GM12874 (cell line): ENCODE data around the gene PRPH2.

ENCODE experiments used
- TF ChIP-seq, protein P1 (sequence below): IDR thresholded peaks from 2 replicates; pipeline ENCODE4 v1.5.1; 2011; ENCODE audit warnings: low read depth, mild to moderate bottlenecking, control low read depth, low read length, moderate library complexity; ENCODE audit not compliant: insufficient read depth

Gene PRPH2

GRCh38 chr6:42720739-42721138, 1.7 kb downstream of the PRPH2 start:
- TF ChIP-seq, protein P1, sequence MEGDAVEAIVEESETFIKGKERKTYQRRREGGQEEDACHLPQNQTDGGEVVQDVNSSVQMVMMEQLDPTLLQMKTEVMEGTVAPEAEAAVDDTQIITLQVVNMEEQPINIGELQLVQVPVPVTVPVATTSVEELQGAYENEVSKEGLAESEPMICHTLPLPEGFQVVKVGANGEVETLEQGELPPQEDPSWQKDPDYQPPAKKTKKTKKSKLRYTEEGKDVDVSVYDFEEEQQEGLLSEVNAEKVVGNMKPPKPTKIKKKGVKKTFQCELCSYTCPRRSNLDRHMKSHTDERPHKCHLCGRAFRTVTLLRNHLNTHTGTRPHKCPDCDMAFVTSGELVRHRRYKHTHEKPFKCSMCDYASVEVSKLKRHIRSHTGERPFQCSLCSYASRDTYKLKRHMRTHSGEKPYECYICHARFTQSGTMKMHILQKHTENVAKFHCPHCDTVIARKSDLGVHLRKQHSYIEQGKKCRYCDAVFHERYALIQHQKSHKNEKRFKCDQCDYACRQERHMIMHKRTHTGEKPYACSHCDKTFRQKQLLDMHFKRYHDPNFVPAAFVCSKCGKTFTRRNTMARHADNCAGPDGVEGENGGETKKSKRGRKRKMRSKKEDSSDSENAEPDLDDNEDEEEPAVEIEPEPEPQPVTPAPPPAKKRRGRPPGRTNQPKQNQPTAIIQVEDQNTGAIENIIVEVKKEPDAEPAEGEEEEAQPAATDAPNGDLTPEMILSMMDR, result no peak

GRCh38 chr6:42715871-42716270, 6.5 kb downstream of the PRPH2 start:
- TF ChIP-seq, protein P1, result no peak

- TF ChIP-seq, protein P1, result no peak
These were observed 8.2 kb downstream of the PRPH2 start for GRCh38 chr6:42714098-42714761.

DNA sequence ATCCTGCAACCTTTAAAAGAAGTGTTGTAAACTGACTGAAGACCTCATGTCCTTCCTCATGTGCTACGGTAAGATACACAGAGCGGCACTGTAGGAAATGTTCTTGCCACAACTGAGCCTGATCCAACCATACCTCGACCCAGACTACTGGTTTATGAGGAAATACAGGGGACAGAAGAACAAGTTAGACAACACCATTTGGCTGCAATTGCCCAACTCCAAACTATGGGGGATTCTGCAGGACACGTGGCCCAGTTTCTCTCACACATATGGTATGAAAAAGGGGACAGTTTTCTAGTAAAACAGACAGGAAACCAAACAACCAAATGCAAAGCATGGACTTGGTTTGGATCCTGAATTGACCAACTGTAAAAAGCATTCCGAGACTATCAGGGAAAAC, 10.5 kb downstream of the PRPH2 start:
- TF ChIP-seq, protein P1, result no peak

DNA sequence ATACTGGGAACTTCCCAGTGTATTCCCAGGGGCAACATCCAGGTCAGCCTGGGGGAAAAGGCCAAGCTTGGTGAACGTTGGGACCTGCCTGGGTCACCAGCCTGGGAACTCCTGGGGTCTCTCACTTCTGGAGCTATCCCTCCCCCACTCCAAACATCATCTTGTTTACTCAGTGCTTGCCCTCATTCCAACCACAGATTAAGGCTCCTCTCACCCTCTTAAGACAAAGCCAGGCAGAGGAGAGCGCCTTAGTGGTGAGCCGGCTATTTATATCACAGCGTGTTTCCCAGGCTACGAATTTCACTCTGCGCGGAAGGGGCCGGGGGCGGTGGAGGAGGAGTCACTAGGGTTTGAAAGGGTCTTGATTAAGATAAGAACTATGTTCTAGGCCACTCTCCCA, 12.1 kb downstream of the PRPH2 start:
- TF ChIP-seq, protein P1, result no peak

GRCh38 chr6:42709871-42710270, 12.5 kb downstream of the PRPH2 start:
- TF ChIP-seq, protein P1, result no peak

GRCh38 chr6:42708096-42708495, 14.3 kb downstream of the PRPH2 start:
- TF ChIP-seq, protein P1, result no peak
